OCI-LY1 (cell line): ENCODE data around the gene TP53TG5.

Experiments
- EZH2 ChIP-seq: fragments of 200-600 bp; sonication (generic), shearing (Covaris generic); IDR thresholded peaks from 2 replicates; pipeline ENCODE4 v1.8.0; 2017; ENCODE audit warnings: borderline replicate concordance, mixed run types, mild to moderate bottlenecking, antibody characterized with exemption, low read length, moderate library complexity, mixed read lengths
- TF ChIP-seq, protein P1 (sequence below): fragments of 200-600 bp; sonication (generic), shearing (Covaris generic); IDR thresholded peaks from 2 replicates; pipeline ENCODE4 v1.5.1; 2017; ENCODE audit warnings: mild to moderate bottlenecking, antibody characterized with exemption, low read length, moderate library complexity, mixed read lengths

DNA sequence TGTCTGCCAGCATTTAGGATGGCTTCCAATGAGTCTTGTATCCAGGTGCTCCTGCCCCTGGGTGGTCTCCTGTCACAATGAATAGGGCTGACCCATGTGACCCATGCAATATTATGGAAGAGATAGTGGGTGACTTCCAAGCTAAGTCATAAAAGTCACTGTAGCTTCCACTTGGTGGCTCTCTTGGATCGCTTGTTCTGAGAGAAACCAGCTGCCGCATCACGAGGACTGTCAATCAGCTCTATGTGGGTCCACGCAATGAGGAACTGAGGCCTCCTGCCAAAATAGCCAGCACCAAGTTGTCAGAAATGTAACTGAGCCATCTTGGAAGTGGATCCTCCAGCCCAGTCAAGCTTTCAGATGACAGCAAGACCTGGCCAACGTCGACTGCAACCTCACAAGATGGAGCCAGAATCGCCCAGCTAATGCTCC lies 55.2 kb downstream of the TP53TG5 start:
- TF ChIP-seq, protein P1, sequence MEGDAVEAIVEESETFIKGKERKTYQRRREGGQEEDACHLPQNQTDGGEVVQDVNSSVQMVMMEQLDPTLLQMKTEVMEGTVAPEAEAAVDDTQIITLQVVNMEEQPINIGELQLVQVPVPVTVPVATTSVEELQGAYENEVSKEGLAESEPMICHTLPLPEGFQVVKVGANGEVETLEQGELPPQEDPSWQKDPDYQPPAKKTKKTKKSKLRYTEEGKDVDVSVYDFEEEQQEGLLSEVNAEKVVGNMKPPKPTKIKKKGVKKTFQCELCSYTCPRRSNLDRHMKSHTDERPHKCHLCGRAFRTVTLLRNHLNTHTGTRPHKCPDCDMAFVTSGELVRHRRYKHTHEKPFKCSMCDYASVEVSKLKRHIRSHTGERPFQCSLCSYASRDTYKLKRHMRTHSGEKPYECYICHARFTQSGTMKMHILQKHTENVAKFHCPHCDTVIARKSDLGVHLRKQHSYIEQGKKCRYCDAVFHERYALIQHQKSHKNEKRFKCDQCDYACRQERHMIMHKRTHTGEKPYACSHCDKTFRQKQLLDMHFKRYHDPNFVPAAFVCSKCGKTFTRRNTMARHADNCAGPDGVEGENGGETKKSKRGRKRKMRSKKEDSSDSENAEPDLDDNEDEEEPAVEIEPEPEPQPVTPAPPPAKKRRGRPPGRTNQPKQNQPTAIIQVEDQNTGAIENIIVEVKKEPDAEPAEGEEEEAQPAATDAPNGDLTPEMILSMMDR = peak; percentile 57
- no peak for TF ChIP-seq EZH2
